ENCODE data around the gene CNOT2.

The CNOT2 gene

GRCh38 chr12:70251226-70251625, 8.0 kb downstream of the CNOT2 start:
- ATAC-seq = no peak
- no peak for TF ChIP-seq ESRRG (CRISPR knock-in tag; IDR thresholded peaks at IDR 0.05)
- TF ChIP-seq ZC3H10 (CRISPR knock-in tag; IDR thresholded peaks at IDR 0.05) = no peak
- no peak for TF ChIP-seq CSDC2 (CRISPR knock-in tag; IDR thresholded peaks at IDR 0.05)
- TF ChIP-seq PPARA (CRISPR knock-in tag; IDR thresholded peaks at IDR 0.05; ENCODE audit: borderline replicate concordance) = no peak
- no peak for TF ChIP-seq ZFP30 (CRISPR knock-in tag; IDR thresholded peaks at IDR 0.05)
- TF ChIP-seq ZFP3 (CRISPR knock-in tag; IDR thresholded peaks at IDR 0.05) = no peak
- no peak for TF ChIP-seq ZNF70 (CRISPR knock-in tag; IDR thresholded peaks at IDR 0.05)
- TF ChIP-seq ZNF565 (CRISPR knock-in tag; conservative IDR thresholded peaks at IDR 0.05; ENCODE audit: low read depth) = no peak

GRCh38 chr12:70251661-70252060, 8.4 kb downstream of the CNOT2 start:
- TF ChIP-seq CSRNP3 (CRISPR knock-in tag; IDR thresholded peaks at IDR 0.05) (no peak), SNAI2 (CRISPR knock-in tag; IDR thresholded peaks at IDR 0.05) (no peak), ESRRG (CRISPR knock-in tag; IDR thresholded peaks at IDR 0.05) (no peak), ZNF565 (CRISPR knock-in tag; conservative IDR thresholded peaks at IDR 0.05; ENCODE audit: low read depth) (no peak), PATZ1 (CRISPR knock-in tag; IDR thresholded peaks at IDR 0.05; ENCODE audit: borderline replicate concordance) (no peak), GLIS3 (CRISPR knock-in tag; IDR thresholded peaks at IDR 0.05) (no peak), TCF4 (CRISPR knock-in tag; IDR thresholded peaks at IDR 0.05; ENCODE audit: borderline replicate concordance) (no peak), ZNF70 (CRISPR knock-in tag; IDR thresholded peaks at IDR 0.05) (no peak), ZC3H10 (CRISPR knock-in tag; IDR thresholded peaks at IDR 0.05) (no peak), ZNF8 (CRISPR knock-in tag; IDR thresholded peaks at IDR 0.05) (no peak), TOX (CRISPR knock-in tag; IDR thresholded peaks at IDR 0.05; ENCODE audit: borderline replicate concordance) (no peak), PPARA (CRISPR knock-in tag; IDR thresholded peaks at IDR 0.05; ENCODE audit: borderline replicate concordance) (no peak), CSDC2 (CRISPR knock-in tag; IDR thresholded peaks at IDR 0.05) (no peak), TSHZ2 (CRISPR knock-in tag; IDR thresholded peaks at IDR 0.05) (no peak), ZFP30 (CRISPR knock-in tag; IDR thresholded peaks at IDR 0.05) (no peak), CREB5 (CRISPR knock-in tag; IDR thresholded peaks at IDR 0.05; ENCODE audit: low read depth) (no peak), ARNTL (CRISPR knock-in tag; IDR thresholded peaks at IDR 0.05; ENCODE audit: borderline replicate concordance, low read depth) (no peak), POU6F1 (CRISPR knock-in tag; IDR thresholded peaks at IDR 0.05; ENCODE audit: borderline replicate concordance, low read depth) (no peak)
- ATAC-seq = no peak

- no peak for ATAC-seq
- no peak for TF ChIP-seq BACH2 (CRISPR knock-in tag; IDR thresholded peaks at IDR 0.05; ENCODE audit: borderline replicate concordance)
- TF ChIP-seq TCF4 (CRISPR knock-in tag; IDR thresholded peaks at IDR 0.05; ENCODE audit: borderline replicate concordance) = no peak
- TF ChIP-seq CREB5 (CRISPR knock-in tag; IDR thresholded peaks at IDR 0.05; ENCODE audit: low read depth) = no peak
- TF ChIP-seq TSHZ2 (CRISPR knock-in tag; IDR thresholded peaks at IDR 0.05) = no peak
- no peak for TF ChIP-seq POU6F1 (CRISPR knock-in tag; IDR thresholded peaks at IDR 0.05; ENCODE audit: borderline replicate concordance, low read depth)
- TF ChIP-seq CSRNP3 (CRISPR knock-in tag; IDR thresholded peaks at IDR 0.05) = no peak
Observed at GRCh38 chr12:70252832-70253231, 9.6 kb downstream of the CNOT2 start.

All from SK-N-SH treated with all-trans-retinoic acid at 6 μM for 48 hours (cell line).